GM12891 (cell line): ENCODE results near the gene GRB2.

ENCODE experiments used
- POLR2A ChIP-seq: IDR thresholded peaks from 2 replicates; pipeline ENCODE4 v1.6.1; 2011; ENCODE audit warnings: low read depth, low read length, control low read depth
- TAF1 ChIP-seq: IDR thresholded peaks from 2 replicates; pipeline ENCODE4 v1.6.1; 2011; ENCODE audit warnings: low read depth, low read length, control low read depth

DNA sequence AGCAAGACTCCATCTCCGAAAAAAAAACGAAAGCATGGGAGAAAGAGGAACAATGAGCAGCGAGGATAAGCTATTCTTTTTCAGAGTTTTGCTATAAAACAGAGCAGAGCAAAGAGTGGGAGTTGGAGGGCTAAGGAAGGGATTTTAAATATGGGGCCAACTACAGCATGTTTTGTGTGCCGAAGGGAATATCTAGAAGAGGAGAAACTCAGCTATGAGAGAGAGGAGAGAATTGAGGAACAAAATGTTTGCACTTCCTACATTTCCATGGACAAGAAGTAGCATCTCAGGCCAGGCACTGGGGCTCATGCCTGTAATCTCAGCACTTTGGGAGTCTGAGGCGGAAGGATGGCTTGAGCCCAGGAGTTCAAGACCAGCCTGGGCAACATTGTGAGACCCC is 13.1 kb upstream of the GRB2 start:
- TF ChIP-seq POLR2A (no peak), TAF1 (no peak)
